PC-3 (cell line): ENCODE measurements around the gene CDC42EP3. TPM values are rescaled to one million over a fixed set of nuclear protein-coding genes. Genes with fewer than 3 reads are reported as not detected.

Experiments used
- ATAC-seq: fragments of 200-7000 bp; cut with Tn5 transposase; 2 replicates; pipeline ENCODE4 v1.9.1; 2020; ENCODE audit warnings: mild to moderate bottlenecking, moderate library complexity
- BruUV-seq: library from RNA; stranded (reverse); fragments of 400-500 nt; replicated peaks from 2 replicates; lab custom pipeline; 2021; lab: Mats Ljungman, UMichigan
- CTCF ChIA-PET: fragments of 300-600 bp; sonication (Branson Sonifier 250); formaldehyde crosslinking; loops from one replicate; lab custom pipeline; 2022; ENCODE audit warnings: antibody characterized with exemption; lab: Charles Lee
- POLR2A ChIA-PET: fragments of 300-600 bp; sonication (Branson Sonifier 250); formaldehyde crosslinking; loops from one replicate; lab custom pipeline; 2022; ENCODE audit warnings: antibody characterized with exemption; ENCODE audit not compliant: unreplicated experiment; lab: Charles Lee
- DNase-seq: peaks from one replicate; pipeline ENCODE4 v3.0.0-alpha.2; 2015
- H2AFZ ChIP-seq: fragments of 300-600 bp; sonication (generic); 2 replicates; pipeline ENCODE4 v1.6.0; 2016; ENCODE audit warnings: antibody characterized with exemption, low read length
- H3F3A ChIP-seq: fragments of 300-600 bp; sonication (generic); one replicate; pipeline ENCODE4 v1.6.0; 2017; ENCODE audit warnings: antibody characterized with exemption, low read length, control low read depth, mild to moderate bottlenecking; ENCODE audit not compliant: unreplicated experiment
- H3K27ac ChIP-seq: fragments of 300-600 bp; sonication (generic); 2 replicates; pipeline ENCODE4 v1.5.1; 2016; ENCODE audit warnings: mild to moderate bottlenecking, low read length
- H3K27me3 ChIP-seq: fragments of 300-600 bp; sonication (generic); 2 replicates; pipeline ENCODE4 v1.6.1; 2016; ENCODE audit warnings: low read length, mixed read lengths
- H3K36me3 ChIP-seq: fragments of 300-600 bp; sonication (generic); 2 replicates; pipeline ENCODE4 v1.6.1; 2016; ENCODE audit warnings: low read depth, mixed run types, low read length, mixed read lengths
- H3K4me1 ChIP-seq: fragments of 300-600 bp; sonication (generic); 2 replicates; pipeline ENCODE4 v1.5.1; 2016; ENCODE audit warnings: low read length; ENCODE audit not compliant: insufficient read depth
- H3K4me2 ChIP-seq: fragments of 300-600 bp; sonication (generic); 2 replicates; pipeline ENCODE4 v1.6.0; 2016; ENCODE audit warnings: low read length
- H3K4me3 ChIP-seq: fragments of 300-600 bp; sonication (generic); 2 replicates; pipeline ENCODE4 v1.5.1; 2016; ENCODE audit warnings: mild to moderate bottlenecking, low read length, mixed read lengths
- H3K79me2 ChIP-seq: fragments of 300-600 bp; sonication (generic); 2 replicates; pipeline ENCODE4 v1.6.1; 2017; ENCODE audit warnings: low read length, mixed read lengths
- H3K9ac ChIP-seq: fragments of 300-600 bp; sonication (generic); 2 replicates; pipeline ENCODE4 v1.6.0; 2016; ENCODE audit warnings: mild to moderate bottlenecking, low read length
- H3K9me2 ChIP-seq: fragments of 300-600 bp; sonication (generic); replicated peaks from 2 replicates; pipeline ENCODE4 v1.6.1; 2016; ENCODE audit warnings: mixed run types, low read length, mixed read lengths
- H3K9me3 ChIP-seq: fragments of 300-600 bp; sonication (generic); 2 replicates; pipeline ENCODE4 v1.6.1; 2016; ENCODE audit warnings: low read length, mixed read lengths
- H4K20me1 ChIP-seq: fragments of 300-600 bp; sonication (generic); 2 replicates; pipeline ENCODE4 v1.6.1; 2016; ENCODE audit warnings: low read length, mixed read lengths
- CTCF ChIP-seq: fragments of 300-600 bp; sonication (generic); conservative IDR thresholded peaks from 2 replicates; pipeline ENCODE4 v1.5.1; 2017; ENCODE audit warnings: antibody characterized with exemption, low read depth, mild to moderate bottlenecking, low read length
- EZH2 ChIP-seq: fragments of 300-600 bp; sonication (generic); IDR thresholded peaks from one replicate; pipeline ENCODE4 v1.6.1; 2017; ENCODE audit warnings: antibody characterized with exemption, mild to moderate bottlenecking, low read length; ENCODE audit not compliant: unreplicated experiment
- EZH2phosphoT487 ChIP-seq: fragments of 300-600 bp; sonication (generic); IDR thresholded peaks from 2 replicates; pipeline ENCODE4 v1.6.1; 2018; ENCODE audit warnings: mild to moderate bottlenecking, antibody characterized with exemption, low read length, borderline replicate concordance
- intact Hi-C: fragments of 100-400 bp; cut with micrococcal nuclease; formaldehyde crosslinking; loops from 2 replicates; pipeline ENCODE4 v1.9.0; 2023
- total RNA-seq: library from RNA; depleted of rRNA; stranded (reverse); fragments of >200 nt; gene quantifications from 2 replicates; pipeline ENCODE4 v1.2.3, GENCODE V29; 2014

Gene CDC42EP3
- total RNA-seq, 1 experiment from 2014 or later: 28.4 TPM

GRCh38 chr2:37623971-37624900 lies 47.2 kb downstream of the CDC42EP3 start:
- ChIA-PET POLR2A (no interaction called here), CTCF (interaction anchor here (0.7 kb wide), 1 partner anchor 90 kb away, joined by 4 read pairs; no protein-coding TSS in a partner anchor)
- Histone ChIP-seq H3K9ac (no peak overlapping the region), H3K79me2 (no peaks in the 10 kb centered on the region), H4K20me1 (no peaks in the 10 kb centered on the region), H3K27ac (peak overlapping the region; percentile 18), H3K27me3 (no peaks in the 10 kb centered on the region), H3K4me2 (peak overlapping the region; percentile 20), H3F3A (no peaks in the 10 kb centered on the region), H3K9me3 (no peaks in the 10 kb centered on the region), H3K9me2 (no peaks in the 10 kb centered on the region), H3K4me3 (no peak overlapping the region), H3K36me3 (no peaks in the 10 kb centered on the region), H3K4me1 (peaks cover 18% of the 10 kb centered on the region), H2AFZ (no peak overlapping the region)
- ATAC-seq: peak; percentile 91
- peak; percentile 52 for DNase-seq
- no TSS peak for BruUV-seq
- intact Hi-C loops: no loop called here
- no peak for TF ChIP-seq EZH2
- TF ChIP-seq CTCF: no peak
- no peak for TF ChIP-seq EZH2phosphoT487

GRCh38 chr2:37623406-37623805 lies 48.0 kb downstream of the CDC42EP3 start:
- H3K9me2 ChIP-seq: no peaks in the 10 kb centered on the region
- BruUV-seq: no TSS peak
- no peak overlapping the region for H3K4me3 ChIP-seq
- no peak overlapping the region for H3K27ac ChIP-seq
- H3K9ac ChIP-seq: no peak overlapping the region
- no peak for ATAC-seq
- H4K20me1 ChIP-seq: no peaks in the 10 kb centered on the region
- DNase-seq: no peak
- H3F3A ChIP-seq: no peaks in the 10 kb centered on the region
- intact Hi-C loops: no loop called here
- no peak overlapping the region for H2AFZ ChIP-seq
- ChIA-PET POLR2A (no interaction called here), CTCF (no interaction called here)
- H3K4me1 ChIP-seq: peaks cover 18% of the 10 kb centered on the region
- no peaks in the 10 kb centered on the region for H3K79me2 ChIP-seq
- no peaks in the 10 kb centered on the region for H3K27me3 ChIP-seq
- no peak overlapping the region for H3K4me2 ChIP-seq
- no peaks in the 10 kb centered on the region for H3K9me3 ChIP-seq
- no peaks in the 10 kb centered on the region for H3K36me3 ChIP-seq
- TF ChIP-seq CTCF (no peak), EZH2phosphoT487 (no peak), EZH2 (no peak)

GRCh38 chr2:37622450-37623100 lies 48.9 kb downstream of the CDC42EP3 start:
- no TSS peak for BruUV-seq
- H3K4me1 ChIP-seq: peaks cover 18% of the 10 kb centered on the region
- H2AFZ ChIP-seq: no peak overlapping the region
- H3K9me2 ChIP-seq: no peaks in the 10 kb centered on the region
- ChIA-PET POLR2A (no interaction called here), CTCF (no interaction called here)
- TF ChIP-seq EZH2: no peak
- no peak for TF ChIP-seq EZH2phosphoT487
- TF ChIP-seq CTCF: no peak
- no peaks in the 10 kb centered on the region for H4K20me1 ChIP-seq
- no peaks in the 10 kb centered on the region for H3K36me3 ChIP-seq
- H3K4me3 ChIP-seq: no peak overlapping the region
- no peaks in the 10 kb centered on the region for H3K9me3 ChIP-seq
- H3F3A ChIP-seq: no peaks in the 10 kb centered on the region
- H3K4me2 ChIP-seq: no peak overlapping the region
- no peaks in the 10 kb centered on the region for H3K79me2 ChIP-seq
- intact Hi-C loops: no loop called here
- H3K27ac ChIP-seq: no peak overlapping the region
- H3K27me3 ChIP-seq: no peaks in the 10 kb centered on the region
- DNase-seq (no peak), ATAC-seq (no peak)
- no peak overlapping the region for H3K9ac ChIP-seq
